Fibroblast of mammary gland (primary cell): Measurements from ENCODE around the gene VMA21.

Source experiments
- DNase-seq: peaks from one replicate; pipeline ENCODE4 v3.0.0-alpha.2; 2010; ENCODE audit warnings: low read depth
- H3K4me3 ChIP-seq: 2 replicates; pipeline ENCODE4 v1.5.1; 2011; ENCODE audit warnings: low read depth, mild to moderate bottlenecking, low read length, moderate library complexity; ENCODE audit not compliant: control insufficient read depth
- CTCF ChIP-seq: conservative IDR thresholded peaks from 2 replicates; pipeline ENCODE4 v1.5.1; 2011; ENCODE audit warnings: low read depth, low read length, inconsistent platforms; ENCODE audit not compliant: control insufficient read depth, insufficient read depth

VMA21 gene

GRCh38 chrX:151396825-151397740 is at the start of gene VMA21:
TSS of gene VMA21 (plus strand) at chrX:151397206. CDS start at chrX:151397309, 103 bp downstream.
- peak within 1 kb of the TSS; percentile 76 for H3K4me3 ChIP-seq
- no peak for TF ChIP-seq CTCF
- DNase-seq, result peak; percentile 80

GRCh38 chrX:151359341-151359740 is 37.7 kb upstream of the VMA21 start:
- H3K4me3 ChIP-seq, result no peak overlapping the region
- no peak for TF ChIP-seq CTCF
- no peak for DNase-seq

- no peak overlapping the region for H3K4me3 ChIP-seq
- peak; percentile 56 for TF ChIP-seq CTCF
- no peak for DNase-seq
These were observed 36.8 kb upstream of the VMA21 start for GRCh38 chrX:151359931-151360871.

GRCh38 chrX:151363316-151363715 is 33.7 kb upstream of the VMA21 start:
- no peak for TF ChIP-seq CTCF
- no peak for DNase-seq
- H3K4me3 ChIP-seq, result no peak overlapping the region

GRCh38 chrX:151365579-151365978 is 31.4 kb upstream of the VMA21 start:
- no peak for TF ChIP-seq CTCF
- no peak overlapping the region for H3K4me3 ChIP-seq
- no peak for DNase-seq

- DNase-seq, result no peak
- no peak for TF ChIP-seq CTCF
- no peak overlapping the region for H3K4me3 ChIP-seq
These were observed 26.1 kb upstream of the VMA21 start for GRCh38 chrX:151370906-151371305.
